T-helper 2 cell treated with Interferon-gamma antibody and Interleukin-4, amounts not matched to agents 5 μg/mL and 100 μg/mL, for 36 hours (primary cell): ENCODE measurements around the gene MYO1E.

Experiments
- DNase-seq: peaks from one replicate; pipeline ENCODE4 v3.0.0; 2021; ENCODE audit warnings: low spot score
- H3K27ac Mint-ChIP-seq: one replicate; pipeline ENCODE4 v1.8.0; 2021; ENCODE audit warnings: mild to moderate bottlenecking, mixed read lengths
- H3K27me3 Mint-ChIP-seq: one replicate; pipeline ENCODE4 v1.8.0; 2021; ENCODE audit warnings: low read depth, mixed read lengths
- H3K36me3 Mint-ChIP-seq: one replicate; pipeline ENCODE4 v1.8.0; 2021; ENCODE audit warnings: low read depth, mixed read lengths
- H3K4me1 Mint-ChIP-seq: one replicate; pipeline ENCODE4 v1.8.0; 2021; ENCODE audit warnings: low read depth, mixed read lengths
- H3K4me3 Mint-ChIP-seq: one replicate; pipeline ENCODE4 v1.8.0; 2022; ENCODE audit warnings: mild to moderate bottlenecking, moderate library complexity, mixed read lengths
- H3K9me3 Mint-ChIP-seq: one replicate; pipeline ENCODE4 v1.8.0; 2021; ENCODE audit warnings: mixed read lengths

MYO1E gene

GRCh38 chr15:59190291-59190690 is 182.4 kb downstream of the MYO1E start:
- Mint-ChIP-seq H3K4me3 (no peak overlapping the region), H3K27me3 (no peaks in the 10 kb centered on the region), H3K27ac (no peak overlapping the region), H3K9me3 (no peaks in the 10 kb centered on the region), H3K36me3 (peaks cover 15% of the 10 kb centered on the region), H3K4me1 (no peaks in the 10 kb centered on the region)
- DNase-seq, result no peak

- H3K4me1 Mint-ChIP-seq, result no peaks in the 10 kb centered on the region
- no peak overlapping the region for H3K27ac Mint-ChIP-seq
- peaks cover 11% of the 10 kb centered on the region for H3K36me3 Mint-ChIP-seq
Measured at GRCh38 chr15:59189241-59189640, 183.4 kb downstream of the MYO1E start.

GRCh38 chr15:59186501-59186900 is 186.2 kb downstream of the MYO1E start:
- H3K27ac Mint-ChIP-seq, result no peak overlapping the region
- no peak for DNase-seq
- no peaks in the 10 kb centered on the region for H3K27me3 Mint-ChIP-seq
- peaks cover 17% of the 10 kb centered on the region for H3K36me3 Mint-ChIP-seq
- H3K9me3 Mint-ChIP-seq, result peaks cover 12% of the 10 kb centered on the region
- no peaks in the 10 kb centered on the region for H3K4me1 Mint-ChIP-seq
- H3K4me3 Mint-ChIP-seq, result no peak overlapping the region

More at GRCh38 chr15:59189241-59189640, 183.4 kb downstream of the MYO1E start:
- no peak for DNase-seq
- H3K27me3 Mint-ChIP-seq, result no peaks in the 10 kb centered on the region
- H3K9me3 Mint-ChIP-seq, result no peaks in the 10 kb centered on the region
- no peak overlapping the region for H3K4me3 Mint-ChIP-seq

DNA sequence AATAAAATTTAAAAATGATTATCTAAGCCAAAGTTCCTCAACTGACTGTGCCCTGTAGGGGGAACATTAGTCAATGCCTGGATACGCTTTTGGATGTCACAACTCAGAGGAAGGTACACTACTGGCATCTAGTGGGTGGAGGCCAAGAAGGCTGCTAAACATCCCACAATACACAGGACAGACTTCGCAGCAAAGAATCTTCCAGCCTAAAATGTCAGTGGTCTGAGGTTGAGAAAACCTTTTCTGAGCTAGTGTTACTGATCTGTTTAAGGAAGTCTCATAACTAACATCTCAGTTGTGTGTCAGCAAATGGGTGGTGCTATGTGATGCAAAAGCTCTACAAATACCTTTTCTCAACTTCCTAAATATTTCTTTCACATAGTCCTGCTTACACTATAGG is 186.9 kb downstream of the MYO1E start:
- H3K36me3 Mint-ChIP-seq, result peaks cover 19% of the 10 kb centered on the region
- H3K4me1 Mint-ChIP-seq, result no peaks in the 10 kb centered on the region
- H3K9me3 Mint-ChIP-seq, result peaks cover 18% of the 10 kb centered on the region
- H3K27me3 Mint-ChIP-seq, result no peaks in the 10 kb centered on the region
- H3K27ac Mint-ChIP-seq, result no peak overlapping the region
- H3K4me3 Mint-ChIP-seq, result no peak overlapping the region
- DNase-seq, result no peak

- Mint-ChIP-seq H3K36me3 (peaks cover 17% of the 10 kb centered on the region), H3K27me3 (no peaks in the 10 kb centered on the region), H3K4me3 (no peak overlapping the region), H3K9me3 (peaks cover 18% of the 10 kb centered on the region), H3K27ac (no peak overlapping the region), H3K4me1 (no peaks in the 10 kb centered on the region)
- DNase-seq, result no peak
Measured at GRCh38 chr15:59180945-59181600, 191.6 kb downstream of the MYO1E start.

DNA sequence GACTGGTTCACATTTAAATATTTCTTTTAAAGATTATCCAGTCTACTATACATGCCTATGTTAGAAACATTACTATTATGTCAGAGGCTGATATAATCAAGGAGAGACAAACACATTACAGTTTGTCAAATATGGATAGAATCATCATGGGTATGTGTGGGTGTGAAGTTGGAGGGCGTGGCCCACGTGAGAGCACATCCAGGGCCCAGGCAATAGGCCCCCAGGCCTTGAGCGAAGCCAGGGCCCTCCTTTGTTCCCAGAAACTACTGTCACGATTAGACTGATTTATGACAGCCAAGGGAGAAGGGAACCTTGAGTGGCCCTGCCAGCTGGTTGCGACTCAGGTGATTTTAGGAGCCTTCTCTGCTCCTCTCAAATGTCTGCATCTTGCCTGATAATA is 193.0 kb downstream of the MYO1E start:
- Mint-ChIP-seq H3K4me3 (no peak overlapping the region), H3K4me1 (peaks cover 4% of the 10 kb centered on the region), H3K9me3 (peaks cover 18% of the 10 kb centered on the region), H3K36me3 (peaks cover 17% of the 10 kb centered on the region), H3K27ac (no peak overlapping the region), H3K27me3 (no peaks in the 10 kb centered on the region)
- no peak for DNase-seq

DNA sequence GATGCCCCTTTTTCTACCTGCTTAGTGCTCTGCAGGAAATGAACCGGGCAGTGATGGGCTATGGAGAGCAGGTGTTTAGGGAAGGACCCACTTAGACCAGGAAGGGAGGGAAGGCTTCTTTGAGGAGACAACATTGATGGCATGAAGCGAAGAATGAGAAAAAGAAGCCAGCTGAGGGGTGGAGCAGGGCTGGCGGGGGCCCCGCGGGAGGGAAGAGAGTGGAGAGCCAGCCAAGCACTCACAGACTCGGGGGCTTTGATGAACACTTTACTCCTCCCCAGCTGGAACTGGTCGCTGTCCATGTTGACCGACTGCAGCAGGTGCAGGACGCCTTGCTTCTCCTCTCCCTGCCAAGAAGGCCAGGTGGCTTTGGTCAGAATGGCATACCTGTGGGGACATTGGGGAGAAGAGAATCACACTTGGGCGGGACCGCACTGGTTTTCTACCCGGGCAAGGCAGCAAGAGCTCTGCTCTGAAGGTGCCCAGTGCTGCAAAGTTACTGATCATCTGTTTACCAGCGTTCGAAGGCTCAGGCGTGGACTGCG is 194.4 kb downstream of the MYO1E start:
- Mint-ChIP-seq H3K9me3 (peaks cover 18% of the 10 kb centered on the region), H3K27me3 (no peaks in the 10 kb centered on the region), H3K4me1 (peaks cover 4% of the 10 kb centered on the region), H3K36me3 (peaks cover 19% of the 10 kb centered on the region), H3K4me3 (no peak overlapping the region), H3K27ac (no peak overlapping the region)
- no peak for DNase-seq

DNA sequence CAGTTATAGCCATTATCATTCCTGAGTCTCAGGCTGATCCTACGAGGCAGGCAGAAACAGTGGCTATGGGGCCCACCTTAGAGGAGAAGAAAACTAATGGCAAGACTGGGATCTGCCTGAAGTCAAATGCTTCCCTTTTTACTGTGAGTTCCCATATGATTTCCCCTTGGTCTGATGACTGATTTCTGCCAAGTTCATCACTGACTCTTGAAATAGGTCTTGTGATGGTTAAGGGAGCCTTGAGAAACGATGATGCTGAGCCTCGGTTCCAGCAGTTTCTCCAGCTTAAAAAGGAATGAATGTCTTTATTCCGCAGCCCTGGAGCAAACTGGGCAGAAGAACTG is 195.4 kb downstream of the MYO1E start:
- H3K27ac Mint-ChIP-seq, result no peak overlapping the region
- DNase-seq, result no peak
- H3K27me3 Mint-ChIP-seq, result no peaks in the 10 kb centered on the region
- peaks cover 11% of the 10 kb centered on the region for H3K9me3 Mint-ChIP-seq
- no peak overlapping the region for H3K4me3 Mint-ChIP-seq
- peaks cover 4% of the 10 kb centered on the region for H3K4me1 Mint-ChIP-seq
- peaks cover 17% of the 10 kb centered on the region for H3K36me3 Mint-ChIP-seq

DNA sequence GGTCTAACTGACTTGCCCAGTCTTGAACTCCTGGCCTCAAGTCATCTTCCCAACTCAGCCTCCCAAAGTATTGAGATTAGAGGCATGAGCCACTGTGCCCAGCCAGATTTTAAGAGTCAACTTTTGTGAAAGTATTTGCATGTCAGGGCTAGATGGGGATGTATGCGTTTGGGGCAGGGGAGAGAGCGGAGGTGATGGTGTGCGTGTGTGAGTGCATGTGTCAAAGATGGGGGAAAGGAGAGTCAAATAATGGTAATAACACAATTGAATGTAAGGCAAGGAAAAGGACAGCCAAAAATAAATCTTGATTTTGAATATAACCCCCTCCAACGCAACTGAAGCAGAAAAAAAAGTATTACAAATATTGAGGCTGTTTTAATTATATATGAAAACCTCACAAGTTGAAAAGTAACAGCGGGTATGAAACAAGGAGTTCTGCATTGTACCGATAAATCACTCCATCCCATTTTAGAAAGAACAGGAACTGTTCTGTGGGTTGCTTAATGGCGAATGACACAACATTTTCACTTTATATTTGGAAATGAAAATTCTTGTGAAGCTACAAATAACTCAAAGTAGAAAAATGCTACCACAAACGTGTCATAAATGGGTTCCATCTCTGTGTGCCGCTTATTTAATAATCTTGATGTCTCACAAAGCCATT is 195.9 kb downstream of the MYO1E start:
- DNase-seq, result no peak
- no peaks in the 10 kb centered on the region for H3K27me3 Mint-ChIP-seq
- no peak overlapping the region for H3K27ac Mint-ChIP-seq
- peaks cover 17% of the 10 kb centered on the region for H3K36me3 Mint-ChIP-seq
- H3K9me3 Mint-ChIP-seq, result peaks cover 9% of the 10 kb centered on the region
- H3K4me3 Mint-ChIP-seq, result no peak overlapping the region
- peaks cover 4% of the 10 kb centered on the region for H3K4me1 Mint-ChIP-seq

- no peak overlapping the region for H3K4me3 Mint-ChIP-seq
Measured at GRCh38 chr15:59174835-59175831, 197.5 kb downstream of the MYO1E start.

GRCh38 chr15:59174151-59174834 is 198.4 kb downstream of the MYO1E start:
- H3K4me1 Mint-ChIP-seq, result peaks cover 14% of the 10 kb centered on the region
- no peaks in the 10 kb centered on the region for H3K9me3 Mint-ChIP-seq
- H3K36me3 Mint-ChIP-seq, result peaks cover 17% of the 10 kb centered on the region
- DNase-seq, result no peak
- no peak overlapping the region for H3K27ac Mint-ChIP-seq
- no peaks in the 10 kb centered on the region for H3K27me3 Mint-ChIP-seq
- no peak overlapping the region for H3K4me3 Mint-ChIP-seq

More at GRCh38 chr15:59174835-59175831, 197.5 kb downstream of the MYO1E start:
- Mint-ChIP-seq H3K27me3 (no peaks in the 10 kb centered on the region), H3K9me3 (no peaks in the 10 kb centered on the region), H3K4me1 (peaks cover 9% of the 10 kb centered on the region), H3K36me3 (peaks cover 15% of the 10 kb centered on the region), H3K27ac (no peak overlapping the region)
- peak; percentile 32 for DNase-seq

DNA sequence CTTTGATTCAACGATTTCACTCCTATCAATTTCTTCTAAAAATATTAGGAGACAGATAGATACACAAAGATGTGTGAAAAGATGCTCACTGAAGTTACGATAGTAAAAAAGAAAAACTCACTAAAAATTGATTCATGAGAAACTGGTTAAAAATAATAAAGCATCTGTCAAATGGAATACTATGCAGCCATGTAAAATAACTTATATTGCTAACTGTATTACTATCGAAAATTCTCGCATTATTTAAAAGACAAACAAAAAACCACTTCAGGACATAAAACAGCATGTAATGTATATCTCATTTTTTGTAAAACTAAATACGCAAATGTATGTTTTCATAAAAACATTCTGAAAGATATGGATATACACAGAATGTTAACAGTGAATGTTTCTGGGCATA is 199.5 kb downstream of the MYO1E start:
- no peaks in the 10 kb centered on the region for H3K27me3 Mint-ChIP-seq
- H3K27ac Mint-ChIP-seq, result no peak overlapping the region
- peaks cover 17% of the 10 kb centered on the region for H3K36me3 Mint-ChIP-seq
- DNase-seq, result no peak
- no peaks in the 10 kb centered on the region for H3K9me3 Mint-ChIP-seq
- peaks cover 15% of the 10 kb centered on the region for H3K4me1 Mint-ChIP-seq
- H3K4me3 Mint-ChIP-seq, result no peak overlapping the region

DNA sequence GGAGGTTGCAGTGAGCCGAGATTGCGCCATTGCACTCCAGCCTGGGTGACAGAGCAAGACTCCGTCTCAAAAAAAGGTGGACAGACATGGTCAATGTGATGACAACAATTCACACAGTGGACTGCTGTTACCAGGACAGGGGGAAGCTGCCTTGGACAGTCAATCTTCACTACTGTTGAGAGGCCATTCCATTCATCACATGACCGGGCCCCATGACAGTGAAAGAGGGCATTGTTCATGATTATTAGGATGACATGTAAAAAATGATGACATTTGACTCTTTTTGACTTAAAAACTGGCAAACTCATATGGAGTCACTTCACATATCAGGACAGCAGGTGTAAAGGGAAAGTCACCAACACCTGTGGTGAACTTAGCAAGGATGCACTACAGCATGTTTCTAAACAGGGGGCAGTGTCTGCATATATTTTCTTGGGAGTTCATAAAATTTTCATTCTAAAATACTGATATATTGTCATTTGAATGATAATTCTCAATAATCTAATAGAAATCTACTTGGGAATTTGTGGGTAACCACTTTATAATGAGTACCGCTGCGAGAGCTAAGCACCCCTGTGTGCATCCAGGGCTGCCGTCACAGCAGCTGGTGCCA is 200.3 kb downstream of the MYO1E start:
- Mint-ChIP-seq H3K27me3 (no peaks in the 10 kb centered on the region), H3K4me3 (no peak overlapping the region), H3K9me3 (no peaks in the 10 kb centered on the region), H3K27ac (no peak overlapping the region), H3K4me1 (peaks cover 15% of the 10 kb centered on the region), H3K36me3 (peaks cover 20% of the 10 kb centered on the region)
- DNase-seq, result no peak
